GM19035 (cell line): ENCODE data around the gene AAGAB.
"Not testable (repeated sequence)": the region's sequence is repeated elsewhere in the genome, so short reads cannot be mapped to it uniquely, and the experiment has no call there.

ENCODE experiments used
- ATAC-seq: cut with Tn5 transposase; IDR thresholded peaks from one replicate; pipeline ENCODE4 v1.9.1; 2021; ENCODE audit not compliant: unreplicated experiment

The AAGAB gene

GRCh38 chr15:67154249-67154648 is 100.2 kb downstream of the AAGAB start:
- no peak for ATAC-seq

- ATAC-seq: not testable (repeated sequence)
These were observed 101.4 kb downstream of the AAGAB start for GRCh38 chr15:67153044-67153443.

GRCh38 chr15:67152429-67152828 is 102.0 kb downstream of the AAGAB start:
- no peak for ATAC-seq
